GM19239 (cell line): ENCODE data around the gene C15orf61.

Source experiments
- DNase-seq: peaks from one replicate; pipeline ENCODE4 v3.0.0; 2011; ENCODE audit warnings: low spot score; ENCODE audit not compliant: insufficient read length
- FAIRE-seq: peaks from 2 replicates; lab custom pipeline; 2011; peaks lifted over from hg19 to GRCh38; lab: Jason Lieb, UNC

The C15orf61 gene

GRCh38 chr15:67579164-67579563 lies 58.2 kb downstream of the C15orf61 start:
- DNase-seq (no peak), FAIRE-seq (no peak)
